ENCODE results near the gene GCH1.

DNA sequence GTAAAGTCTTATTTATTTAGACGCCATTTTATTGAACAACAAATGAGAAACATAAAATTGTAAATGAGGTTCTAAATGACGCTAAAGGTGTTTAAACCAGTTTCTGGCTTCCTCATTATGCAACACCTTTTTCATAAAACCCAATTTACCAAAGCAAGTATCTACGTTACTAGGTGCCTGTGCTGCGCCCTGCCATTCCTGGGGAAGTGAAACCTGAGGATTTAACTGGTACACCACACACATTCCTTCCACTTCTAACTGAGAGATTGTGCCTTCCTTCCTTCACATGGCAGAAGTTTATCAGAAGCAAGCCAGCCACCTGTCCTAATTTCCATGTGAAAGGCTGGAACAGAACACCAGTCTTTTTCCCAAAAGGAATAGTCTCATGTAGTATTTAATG lies 40.3 kb upstream of the GCH1 start:
- TF ChIP-seq POLR2A (IDR thresholded peaks at IDR 0.05; ENCODE audit: borderline replicate concordance, extremely low read depth, insufficient read depth, insufficient read length) = no peak
- TF ChIP-seq, protein P1, sequence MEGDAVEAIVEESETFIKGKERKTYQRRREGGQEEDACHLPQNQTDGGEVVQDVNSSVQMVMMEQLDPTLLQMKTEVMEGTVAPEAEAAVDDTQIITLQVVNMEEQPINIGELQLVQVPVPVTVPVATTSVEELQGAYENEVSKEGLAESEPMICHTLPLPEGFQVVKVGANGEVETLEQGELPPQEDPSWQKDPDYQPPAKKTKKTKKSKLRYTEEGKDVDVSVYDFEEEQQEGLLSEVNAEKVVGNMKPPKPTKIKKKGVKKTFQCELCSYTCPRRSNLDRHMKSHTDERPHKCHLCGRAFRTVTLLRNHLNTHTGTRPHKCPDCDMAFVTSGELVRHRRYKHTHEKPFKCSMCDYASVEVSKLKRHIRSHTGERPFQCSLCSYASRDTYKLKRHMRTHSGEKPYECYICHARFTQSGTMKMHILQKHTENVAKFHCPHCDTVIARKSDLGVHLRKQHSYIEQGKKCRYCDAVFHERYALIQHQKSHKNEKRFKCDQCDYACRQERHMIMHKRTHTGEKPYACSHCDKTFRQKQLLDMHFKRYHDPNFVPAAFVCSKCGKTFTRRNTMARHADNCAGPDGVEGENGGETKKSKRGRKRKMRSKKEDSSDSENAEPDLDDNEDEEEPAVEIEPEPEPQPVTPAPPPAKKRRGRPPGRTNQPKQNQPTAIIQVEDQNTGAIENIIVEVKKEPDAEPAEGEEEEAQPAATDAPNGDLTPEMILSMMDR (IDR thresholded peaks at IDR 0.05 in 2 of 3, conservative IDR thresholded peaks at IDR 0.05 in 1 of 3; ENCODE audit: borderline replicate concordance in 1 of 3, insufficient read depth in 1 of 3, low read depth in 2 of 3, low read length in 2 of 3) = no peak
- TF ChIP-seq, protein P2, sequence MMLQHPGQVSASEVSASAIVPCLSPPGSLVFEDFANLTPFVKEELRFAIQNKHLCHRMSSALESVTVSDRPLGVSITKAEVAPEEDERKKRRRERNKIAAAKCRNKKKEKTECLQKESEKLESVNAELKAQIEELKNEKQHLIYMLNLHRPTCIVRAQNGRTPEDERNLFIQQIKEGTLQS (IDR thresholded peaks at IDR 0.05) = no peak
- TF ChIP-seq POLR2AphosphoS5 (IDR thresholded peaks at IDR 0.05; ENCODE audit: low read depth, low read length) = no peak
- no peak for TF ChIP-seq EZH2 (IDR thresholded peaks at IDR 0.05)
- TF ChIP-seq YY1 (IDR thresholded peaks at IDR 0.05; ENCODE audit: extremely low read depth, insufficient replicate concordance, low read depth, low read length) = no peak
- TF ChIP-seq EZH2phosphoT487 (IDR thresholded peaks at IDR 0.05; ENCODE audit: borderline replicate concordance) = no peak
- no peak for TF ChIP-seq SP1 (IDR thresholded peaks at IDR 0.05; ENCODE audit: low read depth)
- TF ChIP-seq RAD21 (IDR thresholded peaks at IDR 0.05; ENCODE audit: low read depth) = no peak
- TF ChIP-seq EGR1 (IDR thresholded peaks at IDR 0.05; ENCODE audit: low read depth) = no peak
- TF ChIP-seq, protein P3, sequence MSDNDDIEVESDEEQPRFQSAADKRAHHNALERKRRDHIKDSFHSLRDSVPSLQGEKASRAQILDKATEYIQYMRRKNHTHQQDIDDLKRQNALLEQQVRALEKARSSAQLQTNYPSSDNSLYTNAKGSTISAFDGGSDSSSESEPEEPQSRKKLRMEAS (IDR thresholded peaks at IDR 0.05) = no peak
- no peak for TF ChIP-seq CEBPB (IDR thresholded peaks at IDR 0.05; ENCODE audit: low read depth)
- TF ChIP-seq, protein P4, sequence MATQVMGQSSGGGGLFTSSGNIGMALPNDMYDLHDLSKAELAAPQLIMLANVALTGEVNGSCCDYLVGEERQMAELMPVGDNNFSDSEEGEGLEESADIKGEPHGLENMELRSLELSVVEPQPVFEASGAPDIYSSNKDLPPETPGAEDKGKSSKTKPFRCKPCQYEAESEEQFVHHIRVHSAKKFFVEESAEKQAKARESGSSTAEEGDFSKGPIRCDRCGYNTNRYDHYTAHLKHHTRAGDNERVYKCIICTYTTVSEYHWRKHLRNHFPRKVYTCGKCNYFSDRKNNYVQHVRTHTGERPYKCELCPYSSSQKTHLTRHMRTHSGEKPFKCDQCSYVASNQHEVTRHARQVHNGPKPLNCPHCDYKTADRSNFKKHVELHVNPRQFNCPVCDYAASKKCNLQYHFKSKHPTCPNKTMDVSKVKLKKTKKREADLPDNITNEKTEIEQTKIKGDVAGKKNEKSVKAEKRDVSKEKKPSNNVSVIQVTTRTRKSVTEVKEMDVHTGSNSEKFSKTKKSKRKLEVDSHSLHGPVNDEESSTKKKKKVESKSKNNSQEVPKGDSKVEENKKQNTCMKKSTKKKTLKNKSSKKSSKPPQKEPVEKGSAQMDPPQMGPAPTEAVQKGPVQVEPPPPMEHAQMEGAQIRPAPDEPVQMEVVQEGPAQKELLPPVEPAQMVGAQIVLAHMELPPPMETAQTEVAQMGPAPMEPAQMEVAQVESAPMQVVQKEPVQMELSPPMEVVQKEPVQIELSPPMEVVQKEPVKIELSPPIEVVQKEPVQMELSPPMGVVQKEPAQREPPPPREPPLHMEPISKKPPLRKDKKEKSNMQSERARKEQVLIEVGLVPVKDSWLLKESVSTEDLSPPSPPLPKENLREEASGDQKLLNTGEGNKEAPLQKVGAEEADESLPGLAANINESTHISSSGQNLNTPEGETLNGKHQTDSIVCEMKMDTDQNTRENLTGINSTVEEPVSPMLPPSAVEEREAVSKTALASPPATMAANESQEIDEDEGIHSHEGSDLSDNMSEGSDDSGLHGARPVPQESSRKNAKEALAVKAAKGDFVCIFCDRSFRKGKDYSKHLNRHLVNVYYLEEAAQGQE (IDR thresholded peaks at IDR 0.05; ENCODE audit: low read depth) = no peak
- TF ChIP-seq ZNF274 (IDR thresholded peaks at IDR 0.05; ENCODE audit: low read depth, low read length) = no peak
